LoVo (cell line): ENCODE results near the gene GLT6D1.
A peak's percentile ranks its signal among the peaks of the same experiment; 100 is the strongest.

ENCODE experiments used
- DNase-seq: peaks from one replicate; pipeline ENCODE4 v3.0.0-alpha.2; 2016; ENCODE audit warnings: low spot score

The GLT6D1 gene

DNA sequence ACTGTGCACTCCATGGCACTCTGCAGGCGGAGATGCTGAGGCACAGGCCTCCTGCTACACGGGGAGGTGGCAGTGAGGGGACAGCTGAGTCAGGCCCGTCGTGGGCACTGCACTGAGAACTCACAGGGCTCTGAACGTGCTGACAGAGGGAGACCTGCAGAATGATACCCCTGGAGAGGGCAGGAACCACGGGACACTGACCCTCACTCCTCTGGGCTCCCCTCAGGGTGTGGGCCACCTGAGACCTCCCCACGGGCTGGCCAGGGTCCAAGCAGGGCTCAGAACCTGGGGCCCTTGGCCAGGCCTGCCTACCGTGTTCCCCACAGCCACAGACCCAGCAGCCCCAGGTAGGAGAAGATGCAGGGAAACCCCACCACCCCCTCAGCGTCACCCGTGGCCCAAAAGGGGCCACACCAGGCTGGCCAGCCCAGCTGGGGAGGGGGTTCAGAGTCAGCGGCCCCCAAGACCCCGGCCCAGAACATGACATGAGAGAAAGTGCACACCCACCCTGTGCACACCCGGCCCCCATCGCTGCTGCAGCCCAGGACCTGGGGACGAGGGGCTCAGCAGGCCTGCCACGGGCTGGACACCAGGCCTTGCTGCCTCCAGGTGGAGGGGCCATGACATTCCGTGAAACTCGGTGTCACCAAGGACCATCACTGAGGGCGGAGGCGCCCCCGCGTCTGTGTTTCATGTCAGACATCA is 30.9 kb downstream of the GLT6D1 start:
- DNase-seq = no peak

DNA sequence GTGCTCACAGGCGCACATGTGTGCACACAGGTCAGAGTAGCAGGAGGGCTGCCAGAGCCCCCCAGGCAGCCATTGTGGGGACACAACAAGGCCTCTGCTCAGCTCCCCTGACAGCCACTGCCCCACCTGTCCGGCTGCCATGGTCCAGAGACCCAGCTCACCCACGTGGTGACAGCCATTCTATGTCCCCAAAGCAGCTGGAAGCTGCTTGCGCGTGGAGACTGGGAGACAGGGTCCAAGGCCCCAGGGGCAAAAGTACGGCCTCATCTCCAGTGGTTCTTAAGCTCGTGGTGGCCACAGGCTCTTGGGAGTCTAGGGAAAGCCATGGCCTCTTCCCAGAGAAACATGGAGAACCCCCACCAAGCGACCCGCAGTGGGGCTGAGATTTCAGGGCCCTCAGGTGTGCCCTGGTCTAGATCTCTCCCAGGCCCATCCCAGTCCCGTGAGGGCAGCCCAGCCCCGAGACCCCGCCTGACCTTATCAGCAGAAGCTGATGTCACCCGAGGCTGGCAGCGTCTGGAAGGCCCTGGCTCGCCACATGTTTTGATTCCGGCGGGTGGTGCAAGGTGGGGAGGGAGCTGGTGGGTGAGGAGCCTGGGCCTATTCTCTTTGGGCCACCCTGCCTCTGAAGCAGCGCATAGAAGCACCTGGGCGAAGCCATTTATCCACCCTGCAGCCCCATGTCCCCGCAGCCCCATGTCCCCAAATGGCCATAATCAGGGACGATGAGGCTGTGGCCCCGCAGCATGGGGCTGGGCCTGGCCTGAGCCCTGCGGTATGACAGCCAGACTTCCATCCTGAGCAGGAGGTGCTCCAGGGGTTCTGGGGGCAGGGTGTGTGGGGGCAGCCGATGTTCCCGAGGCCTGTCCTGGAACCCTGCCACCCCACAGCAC is 31.7 kb downstream of the GLT6D1 start:
- no peak for DNase-seq

GRCh38 chr9:135606885-135607259 is 32.5 kb downstream of the GLT6D1 start:
- no peak for DNase-seq

GRCh38 chr9:135605238-135605781 is 34.0 kb downstream of the GLT6D1 start:
- no peak for DNase-seq

DNA sequence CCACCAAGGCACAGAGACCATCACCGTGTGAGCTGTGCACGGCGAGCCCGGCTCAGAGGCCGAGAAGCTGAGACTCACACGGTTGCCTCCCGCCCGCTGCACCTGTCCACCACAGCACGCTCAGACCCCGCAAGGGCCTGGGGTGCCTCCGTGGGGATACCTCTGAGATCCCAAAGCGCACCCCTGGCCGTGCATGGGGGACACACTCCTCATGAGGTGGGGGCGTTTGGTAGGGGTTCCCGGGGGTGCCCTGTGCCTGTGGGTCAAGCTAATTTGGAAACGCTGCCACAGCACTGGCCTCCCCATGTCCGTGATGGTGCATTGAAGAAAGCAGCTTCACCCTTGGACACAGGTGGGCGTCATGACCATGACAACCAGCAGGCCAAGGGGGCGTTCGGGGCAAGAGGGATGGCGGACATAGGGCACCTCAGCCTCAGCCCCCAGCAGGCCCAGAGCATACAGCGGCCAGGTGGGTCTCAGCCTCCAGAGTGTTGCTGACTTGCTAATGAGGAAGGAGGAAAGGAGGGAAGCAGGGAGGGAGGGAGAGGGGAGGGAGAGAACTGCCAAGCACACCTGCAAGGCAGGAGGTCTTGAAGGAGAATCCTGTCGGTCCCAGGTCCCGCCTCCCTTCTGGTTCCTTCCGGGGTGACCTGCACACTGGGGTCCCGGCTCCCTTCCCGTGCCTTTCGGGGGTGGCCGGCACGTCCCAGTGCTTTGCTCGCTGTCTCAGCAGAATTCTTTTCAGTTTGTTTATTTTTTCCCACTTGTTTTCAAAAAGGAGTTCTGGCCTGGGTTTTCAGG is 34.7 kb downstream of the GLT6D1 start:
- DNase-seq = no peak

GRCh38 chr9:135602789-135603481 is 36.4 kb downstream of the GLT6D1 start:
- peak; percentile 38 for DNase-seq

GRCh38 chr9:135601988-135602387 is 37.4 kb downstream of the GLT6D1 start:
- DNase-seq = no peak

DNA sequence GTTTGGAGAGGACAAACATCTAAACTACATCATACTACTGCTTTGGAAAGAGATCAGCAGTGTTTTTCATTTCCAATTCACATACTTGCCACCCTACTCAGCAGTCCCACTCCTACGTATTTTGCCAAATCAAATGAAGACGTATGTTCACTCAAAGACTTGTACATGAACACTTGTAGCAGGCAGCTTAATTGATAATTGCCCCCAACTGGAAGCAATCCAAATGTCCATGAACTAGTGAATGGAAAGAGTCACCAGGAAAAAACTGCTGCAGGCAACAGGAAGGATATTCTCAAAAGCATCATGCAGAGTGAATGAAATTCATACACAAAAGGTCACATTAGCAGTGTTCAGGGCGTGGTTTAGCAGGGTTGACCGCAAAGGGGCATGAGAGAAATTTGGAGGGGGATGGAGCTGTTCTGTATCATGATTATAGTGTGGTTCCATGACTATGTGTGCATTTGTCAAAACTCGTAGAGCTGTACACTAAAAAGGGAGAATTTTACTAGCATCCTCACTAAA is 39.0 kb downstream of the GLT6D1 start:
- no peak for DNase-seq

- no peak for DNase-seq
Measured at GRCh38 chr9:135596211-135596610, 43.1 kb downstream of the GLT6D1 start.

- DNase-seq = no peak
Measured at GRCh38 chr9:135592625-135593024, 46.7 kb downstream of the GLT6D1 start.

- no peak for DNase-seq
Measured at GRCh38 chr9:135592331-135592590, 47.1 kb downstream of the GLT6D1 start.

GRCh38 chr9:135591506-135592330 is 47.6 kb downstream of the GLT6D1 start:
- DNase-seq = no peak

- no peak for DNase-seq
Measured at GRCh38 chr9:135590486-135591079, 48.8 kb downstream of the GLT6D1 start.

DNA sequence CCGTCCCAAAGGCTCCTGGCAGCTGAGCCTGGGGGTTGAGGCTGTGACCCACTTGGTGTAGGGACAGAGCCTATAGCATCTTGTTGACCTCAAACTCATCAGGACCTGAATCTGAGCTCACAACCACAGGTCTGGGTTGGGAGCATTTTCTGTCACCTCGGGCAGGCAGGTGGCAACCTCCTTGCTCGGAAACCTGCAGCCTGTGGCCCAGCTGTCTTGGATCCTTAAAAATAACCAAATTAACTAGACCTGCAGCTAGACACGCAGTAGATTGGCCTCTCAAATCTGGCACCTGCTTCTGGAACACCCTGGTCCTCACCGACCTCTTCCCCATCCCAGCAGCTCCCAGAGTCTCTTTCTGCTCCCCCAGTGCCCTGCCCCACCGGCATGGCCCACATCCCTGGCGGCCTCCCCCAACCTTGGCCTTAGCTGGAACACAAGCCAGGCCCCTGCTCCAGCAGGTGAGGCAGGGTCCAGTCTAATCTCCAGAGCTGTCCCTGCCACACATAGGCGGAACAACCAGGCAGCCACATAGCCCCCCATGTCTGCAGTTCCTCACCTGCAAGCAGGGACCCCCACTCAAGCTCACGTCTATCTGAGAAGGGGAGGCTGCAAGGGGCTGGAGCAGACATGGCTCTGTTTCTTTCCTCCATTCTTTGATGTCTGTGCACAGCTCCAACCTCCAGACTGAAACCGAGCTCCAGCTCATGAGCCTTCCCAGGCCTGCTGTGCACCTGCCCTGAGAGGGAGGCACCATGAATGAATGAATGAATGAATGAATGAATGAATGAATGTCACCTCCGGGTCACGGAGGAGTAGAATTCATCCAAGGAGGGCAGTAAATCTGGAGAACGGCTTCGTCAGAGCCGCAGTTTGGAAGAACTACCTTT is 49.5 kb downstream of the GLT6D1 start:
- DNase-seq = no peak

GRCh38 chr9:135588886-135589595 is 50.3 kb downstream of the GLT6D1 start:
- no peak for DNase-seq

DNA sequence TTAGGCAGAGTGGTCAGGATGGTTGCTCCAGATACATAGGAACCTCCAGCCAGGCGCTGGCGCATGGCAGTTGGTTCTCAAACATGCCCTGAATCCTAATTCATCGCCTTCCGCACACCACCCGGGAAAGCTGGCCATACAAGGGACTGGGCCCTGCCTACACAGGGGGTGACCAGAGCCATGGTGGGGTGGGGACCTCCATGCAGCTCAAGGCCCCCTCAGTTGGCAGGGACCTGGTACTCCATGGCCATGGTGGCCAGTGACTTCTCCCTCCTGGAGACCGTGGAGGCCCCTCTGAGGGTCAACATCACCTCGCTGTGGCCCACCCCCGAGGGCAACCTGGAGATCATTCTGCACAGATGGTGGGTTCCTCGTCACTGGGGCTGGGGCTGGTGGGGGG is 51.0 kb downstream of the GLT6D1 start:
- no peak for DNase-seq

- DNase-seq = no peak
Measured at GRCh38 chr9:135587658-135588057, 51.7 kb downstream of the GLT6D1 start.

DNA sequence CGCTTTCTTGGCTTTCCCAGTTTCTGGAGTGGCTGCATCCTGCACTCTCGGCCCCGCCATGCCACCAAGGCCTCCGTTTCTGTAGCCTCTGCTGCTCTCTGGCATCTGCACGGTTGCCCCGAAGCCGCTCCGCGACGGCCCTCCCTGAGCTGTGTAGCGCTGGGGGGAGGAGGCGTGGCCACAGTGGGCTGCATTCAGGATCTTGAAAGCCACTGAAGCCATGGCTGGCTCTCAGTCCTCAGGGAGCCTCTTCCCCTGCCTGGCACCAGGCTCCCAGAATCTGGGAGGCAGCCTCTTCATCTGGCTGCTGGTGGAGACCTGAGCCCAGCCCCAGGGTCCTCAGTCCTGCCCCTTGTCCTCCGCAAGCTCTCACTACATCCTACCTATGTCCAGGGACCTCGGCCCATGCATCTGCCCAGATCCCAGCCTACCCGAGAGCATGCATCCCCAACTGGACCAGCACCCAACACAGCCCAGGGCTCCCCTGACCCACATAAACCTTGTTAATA is 52.7 kb downstream of the GLT6D1 start:
- no peak for DNase-seq

DNA sequence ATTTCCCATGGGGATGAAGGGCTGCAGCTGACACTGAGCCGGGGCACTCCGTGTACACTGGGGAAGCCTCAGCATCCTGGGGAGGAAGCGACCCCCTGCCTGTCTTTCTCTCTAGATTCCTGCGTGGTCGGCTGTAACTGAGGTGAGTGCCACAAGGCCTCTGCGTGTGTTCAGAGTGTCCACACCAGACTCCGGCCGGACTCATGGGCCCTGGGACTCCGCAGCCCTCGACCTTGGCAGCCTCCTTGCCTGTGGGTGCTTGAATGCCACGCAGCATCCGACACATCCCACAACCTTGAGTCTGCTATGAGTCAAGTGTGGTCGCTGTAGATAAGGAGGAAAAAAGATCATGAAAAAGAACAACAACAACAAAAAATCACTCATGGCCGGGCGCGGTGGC is 54.4 kb downstream of the GLT6D1 start:
- no peak for DNase-seq
